HuH-7 (cell line): ENCODE measurements around the gene ZNF688.
A peak's percentile ranks its signal among the peaks of the same experiment; 100 is the strongest.
"Not testable (repeated sequence)": the region's sequence is repeated elsewhere in the genome, so short reads cannot be mapped to it uniquely, and the experiment has no call there.

Source experiments
- DNase-seq: peaks from one replicate; pipeline ENCODE4 v3.0.0; 2011; ENCODE audit warnings: low spot score

ZNF688 gene

GRCh38 chr16:30571445-30572322 is at the start of gene ZNF688:
Gene ZNF688 (minus strand): TSS chr16:30571714. CDS start chr16:30571629, 85 bp downstream.
- peak; percentile 98 for DNase-seq

GRCh38 chr16:30620169-30620568 is 48.7 kb upstream of the ZNF688 start:
- DNase-seq: no peak

- DNase-seq: no peak
Observed at GRCh38 chr16:30619638-30620037, 48.1 kb upstream of the ZNF688 start.

- no peak for DNase-seq
Observed at GRCh38 chr16:30619202-30619601, 47.7 kb upstream of the ZNF688 start.

GRCh38 chr16:30615358-30616091 is 44.0 kb upstream of the ZNF688 start:
- DNase-seq: peak; percentile 78

- DNase-seq: peak; percentile 94
Observed at GRCh38 chr16:30609926-30610839, 38.7 kb upstream of the ZNF688 start, which contains the start of gene ZNF689. Gene ZNF689 (minus strand): TSS chr16:30610389. CDS start chr16:30610041, 348 bp downstream.

GRCh38 chr16:30609002-30609925 is 37.8 kb upstream of the ZNF688 start:
- DNase-seq: peak; percentile 45

GRCh38 chr16:30606004-30606403 is 34.5 kb upstream of the ZNF688 start:
- no peak for DNase-seq

GRCh38 chr16:30605158-30605557 is 33.6 kb upstream of the ZNF688 start:
- no peak for DNase-seq

GRCh38 chr16:30604316-30604947 is 32.9 kb upstream of the ZNF688 start:
- no peak for DNase-seq

- no peak for DNase-seq
Observed at GRCh38 chr16:30603945-30604315, 32.4 kb upstream of the ZNF688 start.

GRCh38 chr16:30602616-30603277 is 31.2 kb upstream of the ZNF688 start:
- DNase-seq: no peak

GRCh38 chr16:30601966-30602365 is 30.5 kb upstream of the ZNF688 start:
- DNase-seq: no peak

- DNase-seq: no peak
Observed at GRCh38 chr16:30600929-30601328, 29.4 kb upstream of the ZNF688 start.

GRCh38 chr16:30600215-30600614 is 28.7 kb upstream of the ZNF688 start:
- no peak for DNase-seq

- DNase-seq: no peak
Observed at GRCh38 chr16:30592871-30593270, 21.4 kb upstream of the ZNF688 start.

GRCh38 chr16:30590869-30591268 is 19.4 kb upstream of the ZNF688 start:
- not testable (repeated sequence) for DNase-seq

- not testable (repeated sequence) for DNase-seq
Observed at GRCh38 chr16:30589582-30589981, 18.1 kb upstream of the ZNF688 start.

- DNase-seq: no peak
Observed at GRCh38 chr16:30588651-30589050, 17.1 kb upstream of the ZNF688 start.
